Endothelial cell (in vitro differentiated cells): ENCODE results near the gene CXCL17. TPM values are rescaled to one million over a fixed set of nuclear protein-coding genes. Genes with fewer than 3 reads are reported as not detected.
"Not testable (repeated sequence)": the region's sequence is repeated elsewhere in the genome, so short reads cannot be mapped to it uniquely, and the experiment has no call there.

ENCODE experiments used
- DNase-seq: peaks from one replicate; pipeline ENCODE4 v3.0.0; 2021; ENCODE audit warnings: low spot score
- H3K27ac Mint-ChIP-seq: one replicate; pipeline ENCODE4 v1.8.0; 2021; ENCODE audit warnings: mixed read lengths, inconsistent platforms; ENCODE audit not compliant: unreplicated experiment
- H3K27me3 Mint-ChIP-seq: one replicate; pipeline ENCODE4 v1.8.0; 2021; ENCODE audit warnings: mild to moderate bottlenecking, moderate library complexity, mixed read lengths, inconsistent platforms; ENCODE audit not compliant: unreplicated experiment
- H3K36me3 Mint-ChIP-seq: one replicate; pipeline ENCODE4 v1.8.0; 2021; ENCODE audit warnings: mild to moderate bottlenecking, low read depth, mixed read lengths, inconsistent platforms; ENCODE audit not compliant: unreplicated experiment
- H3K4me1 Mint-ChIP-seq: one replicate; pipeline ENCODE4 v1.8.0; 2021; ENCODE audit warnings: mild to moderate bottlenecking, mixed read lengths, inconsistent platforms; ENCODE audit not compliant: unreplicated experiment
- H3K4me3 Mint-ChIP-seq: one replicate; pipeline ENCODE4 v1.8.0; 2021; ENCODE audit warnings: mild to moderate bottlenecking, mixed read lengths, inconsistent platforms; ENCODE audit not compliant: unreplicated experiment
- H3K9me3 Mint-ChIP-seq: one replicate; pipeline ENCODE4 v1.8.0; 2021; ENCODE audit warnings: mixed read lengths, inconsistent platforms; ENCODE audit not compliant: unreplicated experiment
- total RNA-seq: library from RNA; stranded (reverse); fragmentation: NEBNext Ultra II Directional; extraction: Animal tissue kit (Norgen Biotek cat#: 25700); gene quantifications from one replicate; pipeline ENCODE4 v1.2.1, GENCODE V29; 2021; ENCODE audit not compliant: unreplicated experiment
- TF ChIP-seq, protein P1 (sequence below): fragments of 200-600 bp; sonication (generic); IDR thresholded peaks from one replicate; pipeline ENCODE4 v1.5.0; 2021; ENCODE audit warnings: antibody characterized with exemption; ENCODE audit not compliant: unreplicated experiment

Gene CXCL17
- total RNA-seq, 1 donor from 2014 or later = not detected

DNA sequence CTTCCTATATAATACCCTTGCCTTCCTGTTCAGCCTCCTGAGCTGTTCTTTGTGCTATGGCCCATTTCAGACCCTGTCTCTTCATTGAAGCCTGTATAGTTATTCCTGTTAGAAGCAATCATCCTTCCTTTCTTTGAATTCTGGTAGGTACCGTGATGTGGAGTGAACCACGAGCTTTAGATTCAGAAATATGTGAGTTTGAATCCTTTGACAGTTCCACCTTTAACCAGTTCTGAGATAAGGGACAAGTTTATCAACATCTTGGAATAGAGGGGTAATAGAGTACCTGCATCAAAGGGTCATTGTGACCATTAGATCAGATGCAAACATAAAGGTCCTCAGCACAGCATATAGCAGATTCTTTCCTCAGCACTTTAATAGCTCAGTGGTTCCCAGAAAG lies 12.3 kb upstream of the CXCL17 start:
- no peak for DNase-seq
- Mint-ChIP-seq H3K27me3 (peaks cover 5% of the 10 kb centered on the region), H3K36me3 (no peaks in the 10 kb centered on the region), H3K4me3 (no peak overlapping the region), H3K4me1 (no peaks in the 10 kb centered on the region), H3K9me3 (no peaks in the 10 kb centered on the region), H3K27ac (no peak overlapping the region)
- TF ChIP-seq, protein P1, sequence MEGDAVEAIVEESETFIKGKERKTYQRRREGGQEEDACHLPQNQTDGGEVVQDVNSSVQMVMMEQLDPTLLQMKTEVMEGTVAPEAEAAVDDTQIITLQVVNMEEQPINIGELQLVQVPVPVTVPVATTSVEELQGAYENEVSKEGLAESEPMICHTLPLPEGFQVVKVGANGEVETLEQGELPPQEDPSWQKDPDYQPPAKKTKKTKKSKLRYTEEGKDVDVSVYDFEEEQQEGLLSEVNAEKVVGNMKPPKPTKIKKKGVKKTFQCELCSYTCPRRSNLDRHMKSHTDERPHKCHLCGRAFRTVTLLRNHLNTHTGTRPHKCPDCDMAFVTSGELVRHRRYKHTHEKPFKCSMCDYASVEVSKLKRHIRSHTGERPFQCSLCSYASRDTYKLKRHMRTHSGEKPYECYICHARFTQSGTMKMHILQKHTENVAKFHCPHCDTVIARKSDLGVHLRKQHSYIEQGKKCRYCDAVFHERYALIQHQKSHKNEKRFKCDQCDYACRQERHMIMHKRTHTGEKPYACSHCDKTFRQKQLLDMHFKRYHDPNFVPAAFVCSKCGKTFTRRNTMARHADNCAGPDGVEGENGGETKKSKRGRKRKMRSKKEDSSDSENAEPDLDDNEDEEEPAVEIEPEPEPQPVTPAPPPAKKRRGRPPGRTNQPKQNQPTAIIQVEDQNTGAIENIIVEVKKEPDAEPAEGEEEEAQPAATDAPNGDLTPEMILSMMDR = no peak

DNA sequence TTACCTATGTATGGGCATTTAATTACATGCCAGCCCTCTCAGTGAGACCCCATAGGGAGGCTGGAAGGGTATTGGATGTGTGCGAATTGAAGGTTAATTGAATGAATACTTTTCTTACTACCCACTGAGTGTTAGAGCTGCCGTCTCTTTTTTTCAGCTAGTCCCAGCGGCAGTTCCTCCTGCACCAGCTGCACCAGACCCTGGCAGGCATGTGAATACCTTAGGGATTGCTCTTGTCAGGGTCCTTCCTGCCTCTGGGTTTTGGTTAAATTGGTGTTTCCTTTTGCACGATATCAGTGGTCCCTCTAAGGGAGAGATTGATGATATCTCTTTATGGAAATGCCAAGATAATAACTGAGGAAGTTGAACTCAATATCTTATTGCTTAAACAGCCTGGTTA lies 9.8 kb upstream of the CXCL17 start:
- no peaks in the 10 kb centered on the region for H3K9me3 Mint-ChIP-seq
- no peak overlapping the region for H3K4me3 Mint-ChIP-seq
- H3K27me3 Mint-ChIP-seq = peaks cover 5% of the 10 kb centered on the region

DNA sequence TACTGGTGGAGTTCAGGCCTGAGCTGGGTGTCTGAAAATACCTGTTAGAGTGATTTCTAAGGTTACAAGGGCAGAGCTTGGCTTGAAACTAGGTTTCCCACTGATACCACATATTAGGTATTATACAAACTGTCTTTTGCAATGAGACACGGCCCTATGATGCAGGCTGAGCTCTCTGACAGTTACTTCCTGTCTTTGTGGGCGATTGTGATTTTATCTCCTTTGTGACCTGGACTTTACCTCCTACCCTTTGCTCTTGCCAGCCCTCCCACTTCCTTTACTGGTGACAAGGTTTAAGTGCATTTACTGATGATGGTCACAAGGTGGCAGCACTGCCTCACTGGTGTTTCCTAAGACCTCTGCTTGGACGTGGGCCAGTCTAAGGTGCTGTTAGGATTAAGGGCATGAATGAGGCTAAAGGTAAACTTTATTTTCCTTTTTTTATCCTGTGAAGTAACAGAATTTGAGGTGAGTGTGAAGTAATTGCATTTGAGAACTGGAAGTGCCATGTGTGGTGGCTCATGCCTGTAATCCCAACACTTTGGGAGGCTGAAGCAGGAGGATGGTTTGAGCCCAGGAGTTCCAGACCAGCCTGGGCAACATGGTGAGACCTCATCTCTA lies 7.7 kb upstream of the CXCL17 start:
- Mint-ChIP-seq H3K9me3 (no peaks in the 10 kb centered on the region), H3K27me3 (peaks cover 5% of the 10 kb centered on the region), H3K27ac (no peak overlapping the region)

More for the DNA sequence above, 9.8 kb upstream of the CXCL17 start:
- Mint-ChIP-seq H3K36me3 (no peaks in the 10 kb centered on the region), H3K4me1 (no peaks in the 10 kb centered on the region), H3K27ac (no peak overlapping the region)
- no peak for DNase-seq
- TF ChIP-seq, protein P1 = no peak

DNA sequence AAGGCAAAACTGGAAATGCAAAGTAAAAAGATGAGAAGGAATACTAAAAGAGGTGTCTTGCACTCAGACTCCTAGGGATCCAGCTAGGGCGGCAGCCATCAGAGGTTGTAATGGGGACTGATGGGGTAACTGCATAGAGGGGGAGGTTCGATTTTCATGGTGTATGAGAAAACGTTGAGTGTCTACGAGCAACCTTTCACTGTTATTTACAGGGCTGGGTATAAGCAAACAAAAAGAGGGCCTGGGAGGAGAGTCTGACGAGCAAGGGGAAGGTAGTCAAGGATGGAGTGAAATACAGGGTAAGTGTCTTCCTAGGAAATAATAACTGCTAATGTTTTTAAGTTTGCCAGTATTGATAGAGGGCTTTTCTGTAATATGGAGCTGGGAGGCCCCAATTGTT lies 5.6 kb upstream of the CXCL17 start:
- H3K27me3 Mint-ChIP-seq, H3K36me3 Mint-ChIP-seq, H3K9me3 Mint-ChIP-seq, H3K27ac Mint-ChIP-seq, H3K4me1 Mint-ChIP-seq, H3K4me3 Mint-ChIP-seq, DNase-seq: not testable (repeated sequence)

More for the DNA sequence above, 7.7 kb upstream of the CXCL17 start:
- Mint-ChIP-seq H3K4me1 (no peaks in the 10 kb centered on the region), H3K36me3 (no peaks in the 10 kb centered on the region), H3K4me3 (no peak overlapping the region)
- TF ChIP-seq, protein P1 = peak; percentile 84
- peak; percentile 71 for DNase-seq

DNA sequence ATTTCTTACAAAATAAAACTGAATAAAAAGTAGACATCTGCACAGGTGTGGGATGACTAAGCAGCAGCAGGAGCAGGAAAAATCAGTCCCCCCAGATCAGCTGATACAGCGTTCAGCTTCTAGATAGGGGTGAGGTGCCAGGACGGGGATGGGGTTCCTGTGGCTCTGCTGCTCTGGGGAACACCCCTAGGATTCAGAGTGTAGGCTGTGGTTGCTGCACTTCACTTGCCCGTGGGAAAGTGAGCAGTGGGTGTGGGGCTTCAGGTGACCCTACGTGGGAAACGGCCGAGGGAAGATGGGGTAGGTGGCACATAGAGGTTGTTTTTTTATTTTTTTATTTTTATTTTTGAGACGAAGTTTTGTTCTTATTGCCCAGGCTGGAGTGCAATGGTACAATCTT lies 3.2 kb upstream of the CXCL17 start:
- Mint-ChIP-seq H3K36me3 (no peaks in the 10 kb centered on the region), H3K27me3 (no peaks in the 10 kb centered on the region), H3K4me1 (peaks cover 12% of the 10 kb centered on the region), H3K27ac (no peak overlapping the region), H3K4me3 (no peak overlapping the region), H3K9me3 (peaks cover 4% of the 10 kb centered on the region)
- TF ChIP-seq, protein P1 = no peak
- no peak for DNase-seq
